A549 treated with Mapracorat at 1 μM for 4 hours (cell line): ENCODE data around the gene SAA2. TPM values are rescaled to one million over a fixed set of nuclear protein-coding genes. Genes with fewer than 3 reads are reported as not detected.

Source experiments
- total RNA-seq: library from RNA; stranded (reverse); fragments of 200-300 nt; extraction: Qiagen RNA extraction; gene quantifications from 5 replicates; pipeline ENCODE4 v1.2.3, GENCODE V29; 2022

The SAA2 gene
- 0.26 TPM in 1 of 5 replicates, not detected in the others for total RNA-seq

DNA sequence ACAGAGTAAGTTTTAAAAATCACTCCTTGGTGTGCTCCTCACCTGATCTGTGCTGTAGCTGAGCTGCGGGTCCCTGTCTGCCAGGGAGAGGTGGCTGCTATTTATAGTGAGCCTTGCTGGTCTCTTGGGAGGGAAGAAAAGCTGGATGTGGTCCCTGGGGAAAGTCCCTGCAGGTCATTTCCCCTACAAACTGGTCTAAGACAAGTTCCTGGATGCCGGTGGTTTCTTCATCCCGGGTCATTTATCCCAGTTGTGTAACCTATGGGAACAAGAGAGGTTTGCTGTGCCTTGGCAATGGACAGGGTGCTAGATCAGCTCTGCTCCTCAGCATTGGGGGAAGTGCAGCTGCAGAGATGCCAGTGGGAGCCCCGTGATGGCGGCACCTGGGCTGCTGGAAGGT, at the start of gene SAA2:
Gene SAA2 (minus strand): TSS at position 108 of the 400 bp plus-strand sequence. CDS start 657 bp downstream, outside the sequence.

DNA sequence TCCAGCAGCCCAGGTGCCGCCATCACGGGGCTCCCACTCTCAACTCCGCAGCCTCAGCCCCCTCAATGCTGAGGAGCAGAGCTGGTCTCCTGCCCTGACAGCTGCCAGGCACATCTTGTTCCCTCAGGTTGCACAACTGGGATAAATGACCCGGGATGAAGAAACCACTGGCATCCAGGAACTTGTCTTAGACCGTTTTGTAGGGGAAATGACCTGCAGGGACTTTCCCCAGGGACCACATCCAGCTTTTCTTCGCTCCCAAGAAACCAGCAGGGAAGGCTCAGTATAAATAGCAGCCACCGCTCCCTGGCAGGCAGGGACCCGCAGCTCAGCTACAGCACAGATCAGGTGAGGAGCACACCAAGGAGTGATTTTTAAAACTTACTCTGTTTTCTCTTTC, 17.5 kb upstream of the SAA2 start, which contains the start of gene SAA1:
Gene SAA1 (plus strand): TSS at position 316 of the 400 bp plus-strand sequence. CDS start 624 bp downstream, outside the sequence.

DNA sequence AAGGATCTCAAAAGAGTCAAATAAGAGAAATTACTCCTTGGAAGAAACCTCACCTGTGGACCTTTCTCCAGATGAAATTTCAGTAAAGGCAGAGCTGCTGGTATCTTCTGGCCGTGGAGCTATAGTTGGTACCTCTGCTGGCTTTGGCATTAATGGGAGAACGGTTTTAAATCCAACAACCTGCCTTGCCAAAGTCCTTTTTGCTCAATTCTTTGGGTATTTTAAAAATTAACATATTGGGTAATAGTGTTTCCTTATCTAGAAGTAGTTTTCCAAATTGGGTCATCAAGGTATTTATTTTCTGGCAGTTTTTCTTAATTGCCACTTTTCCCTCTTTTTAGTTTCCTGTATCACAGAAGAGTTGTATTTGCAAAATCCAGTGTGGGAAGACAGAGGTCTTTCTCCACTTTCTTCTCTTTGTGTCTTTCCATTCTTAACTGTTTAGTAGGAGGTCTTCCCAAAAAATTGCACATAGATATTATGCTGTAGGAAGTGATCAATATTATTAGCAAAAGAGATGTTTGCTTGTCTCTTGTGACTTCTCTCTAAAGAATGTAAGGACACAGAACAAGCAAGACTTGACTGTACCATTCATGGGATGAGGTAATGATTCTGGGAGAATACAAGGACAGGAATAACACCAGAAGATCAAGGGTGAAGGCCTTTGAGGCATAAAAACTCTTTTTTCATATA, 11.7 kb downstream of the SAA2 start, which contains the start of gene SAA4:
Gene SAA4 (minus strand): TSS at position 139 of the 693 bp plus-strand sequence. CDS start 876 bp downstream, outside the sequence.

Other genes with a start within 250 kb of the SAA2 start
- 15.5 to 21.7 TPM (median 16.6 TPM) in 5 replicates for gene SERGEF, start 235.6 kb downstream of the SAA2 start, total RNA-seq
- 0.02 to 0.27 TPM (median 0.12 TPM) in 5 replicates for gene TPH1, start 202.4 kb downstream of the SAA2 start, total RNA-seq
- gene SAAL1, start 142.6 kb downstream of the SAA2 start, total RNA-seq, result 35.4 to 42.5 TPM (median 37.7 TPM) in 5 replicates
- gene MRGPRX3, start 116.1 kb downstream of the SAA2 start, total RNA-seq, result not detected in 5 replicates
- gene MRGPRX4, start 75.8 kb downstream of the SAA2 start, total RNA-seq, result not detected in 5 replicates
- not detected in 5 replicates for gene SAA4, start 11.9 kb downstream of the SAA2 start, total RNA-seq
- gene SAA1, start 17.6 kb upstream of the SAA2 start, total RNA-seq, result 1.5 to 2.6 TPM (median 2.1 TPM) in 5 replicates
- 12.6 to 15.0 TPM (median 13.7 TPM) in 5 replicates for gene HPS5, start 73.5 kb upstream of the SAA2 start, total RNA-seq
- gene GTF2H1, start 73.9 kb upstream of the SAA2 start, total RNA-seq, result 33.8 to 37.0 TPM (median 34.1 TPM) in 5 replicates
- gene LDHA, start 145.9 kb upstream of the SAA2 start, total RNA-seq, result 2,496 to 3,702 TPM (median 2,983 TPM) in 5 replicates
- gene LDHC, start 163.7 kb upstream of the SAA2 start, total RNA-seq, result 0.18 TPM in 1 of 5 replicates, not detected in the others
- not detected in 5 replicates for gene LDHAL6A, start 207.2 kb upstream of the SAA2 start, total RNA-seq